GM21737 (cell line): ENCODE results near the gene ADGRA3.

Experiments
- ATAC-seq: cut with Tn5 transposase; IDR thresholded peaks from one replicate; pipeline ENCODE4 v1.9.1; 2021; ENCODE audit warnings: mild to moderate bottlenecking, moderate library complexity; ENCODE audit not compliant: unreplicated experiment

Gene ADGRA3

DNA sequence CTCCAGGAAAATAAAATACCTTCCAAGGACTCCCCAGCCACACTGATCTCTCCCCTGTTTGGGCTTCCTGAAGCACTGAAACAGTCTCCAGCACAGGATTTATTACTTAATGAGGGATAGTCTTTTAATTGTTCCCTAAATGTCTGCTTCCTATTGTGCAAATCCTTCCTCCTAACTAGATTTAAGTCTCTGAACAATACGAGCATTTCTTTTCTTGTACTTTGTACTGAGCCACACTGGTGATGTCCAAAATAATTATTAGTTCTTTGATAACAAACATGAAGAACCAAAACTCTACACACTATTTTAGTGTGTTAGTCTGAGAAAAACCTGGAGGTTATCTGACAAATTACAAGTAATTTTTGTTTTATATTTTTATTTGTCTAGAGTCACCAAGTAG, 5.1 kb downstream of the ADGRA3 start:
- ATAC-seq = no peak

DNA sequence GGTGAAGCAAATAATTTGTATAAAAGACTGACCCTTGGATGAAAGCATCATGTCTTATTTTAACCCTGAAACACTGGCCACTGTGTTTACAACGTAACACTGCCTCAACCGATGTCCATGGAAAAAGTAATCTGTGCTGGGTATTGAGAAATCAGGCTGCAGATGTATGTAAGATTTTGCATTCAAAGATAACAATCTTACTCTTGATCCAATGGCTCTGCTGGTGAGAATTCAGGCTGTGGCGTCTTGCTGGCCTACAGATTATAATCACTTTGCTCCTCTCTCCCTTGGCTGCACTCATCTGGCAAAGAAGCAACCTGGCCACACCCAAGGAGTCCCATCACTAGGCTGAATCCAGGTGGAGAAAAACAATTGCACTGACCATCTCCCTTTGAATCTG, 7.5 kb downstream of the ADGRA3 start:
- no peak for ATAC-seq

DNA sequence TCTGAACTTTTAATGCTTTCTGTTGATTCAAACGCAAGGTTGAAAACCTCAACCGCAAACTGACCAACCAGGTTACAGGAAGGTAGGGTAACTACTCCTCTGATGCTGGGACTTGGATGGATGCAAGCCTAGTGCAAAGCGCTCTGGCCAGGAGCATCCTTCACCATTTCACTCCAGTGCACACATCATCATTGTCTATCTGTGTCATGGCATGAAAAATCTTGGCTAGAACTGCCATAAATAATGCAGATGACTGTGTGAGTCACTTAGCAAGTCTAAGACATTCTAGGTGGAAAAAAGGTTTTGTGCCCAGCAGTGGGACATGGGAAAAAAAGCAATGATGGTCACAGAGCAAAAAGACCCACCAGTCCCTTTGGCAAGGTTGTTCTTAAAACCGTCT, 10.9 kb downstream of the ADGRA3 start:
- no peak for ATAC-seq

DNA sequence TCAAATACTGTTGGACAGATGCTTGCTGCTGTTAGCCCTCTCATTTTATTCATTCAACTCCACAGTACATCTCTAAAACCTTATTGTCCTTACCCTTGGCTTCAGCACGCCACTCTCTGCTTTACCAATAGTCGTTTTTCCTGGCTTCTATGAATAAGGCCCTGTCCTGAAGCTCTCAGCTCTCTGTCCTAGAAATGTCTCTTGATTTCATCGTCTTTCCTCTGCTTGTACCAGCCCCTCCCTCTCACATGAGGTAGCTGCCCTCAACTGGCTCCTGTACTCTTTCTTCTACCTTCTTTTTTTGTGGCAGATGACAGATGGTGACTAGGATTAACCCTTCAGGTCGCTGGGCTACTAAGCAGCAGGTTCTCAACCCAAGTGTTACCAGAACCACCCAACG, 11.4 kb downstream of the ADGRA3 start:
- no peak for ATAC-seq

GRCh38 chr4:22502895-22503814, 12.7 kb downstream of the ADGRA3 start:
- no peak for ATAC-seq

GRCh38 chr4:22501715-22502095, 14.2 kb downstream of the ADGRA3 start:
- ATAC-seq = no peak

- ATAC-seq = no peak
Measured at GRCh38 chr4:22500831-22501714, 14.8 kb downstream of the ADGRA3 start.

- ATAC-seq = no peak
Measured at GRCh38 chr4:22500128-22500611, 15.7 kb downstream of the ADGRA3 start.

DNA sequence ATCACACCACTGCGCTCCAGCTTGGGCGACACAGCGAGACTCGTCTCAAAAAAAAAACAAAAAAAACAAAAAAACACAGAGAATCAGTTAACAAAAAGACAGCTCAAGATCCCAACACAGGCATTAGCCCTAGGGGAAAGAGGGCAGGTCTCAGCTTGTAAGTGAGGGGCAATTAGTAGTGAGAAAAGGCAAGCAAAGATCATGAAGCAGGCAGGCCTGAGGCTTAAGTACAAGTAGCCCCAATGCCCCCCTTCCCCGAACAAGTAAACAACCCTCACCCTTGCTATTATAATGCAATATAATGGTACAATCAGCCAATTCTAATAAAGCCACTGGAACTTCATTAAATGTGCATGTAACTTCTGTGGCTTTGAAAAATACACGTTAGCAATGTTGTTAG, 17.0 kb downstream of the ADGRA3 start:
- ATAC-seq = no peak

GRCh38 chr4:22496165-22496813, 19.6 kb downstream of the ADGRA3 start:
- ATAC-seq = no peak

DNA sequence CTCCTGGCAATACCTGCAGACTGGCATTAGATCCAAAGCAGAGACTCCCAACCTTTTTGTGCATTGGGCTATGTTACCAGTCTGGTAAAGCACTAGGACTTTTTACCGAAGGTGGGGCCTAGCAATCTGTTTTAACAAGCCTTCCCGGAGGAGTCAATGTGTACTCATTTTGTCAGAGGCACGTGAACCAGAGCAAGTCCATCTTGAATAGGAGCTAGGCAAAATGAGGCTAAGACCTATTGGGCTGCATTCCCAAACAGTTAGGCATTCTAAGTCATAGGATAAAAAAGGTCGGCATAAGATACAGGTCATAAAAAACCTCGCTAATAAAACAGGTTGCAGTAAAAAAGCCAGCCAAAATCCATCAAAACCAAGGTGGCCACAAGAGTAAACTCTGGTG, 22.3 kb downstream of the ADGRA3 start:
- ATAC-seq = no peak

DNA sequence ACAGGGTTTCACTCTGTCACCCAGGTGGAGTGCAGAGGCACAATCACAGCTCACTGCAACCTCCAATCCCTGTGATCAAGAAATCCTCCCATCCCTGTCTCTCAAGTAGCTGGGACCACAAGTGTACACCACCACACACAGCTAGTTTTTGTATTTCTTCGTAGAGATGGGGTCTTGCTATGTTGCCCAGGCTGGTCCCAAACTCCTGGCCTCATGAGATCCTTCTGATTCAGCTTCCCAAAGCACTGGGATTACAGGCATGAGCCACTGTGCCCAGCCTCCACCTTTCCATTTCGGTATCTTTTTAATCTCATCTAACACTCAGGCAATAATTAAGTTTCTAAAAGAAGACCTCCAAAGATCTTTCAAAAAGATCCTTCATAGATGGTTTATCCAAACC, 22.9 kb downstream of the ADGRA3 start:
- no peak for ATAC-seq

- ATAC-seq = no peak
Measured at GRCh38 chr4:22491939-22492338, 23.9 kb downstream of the ADGRA3 start.

DNA sequence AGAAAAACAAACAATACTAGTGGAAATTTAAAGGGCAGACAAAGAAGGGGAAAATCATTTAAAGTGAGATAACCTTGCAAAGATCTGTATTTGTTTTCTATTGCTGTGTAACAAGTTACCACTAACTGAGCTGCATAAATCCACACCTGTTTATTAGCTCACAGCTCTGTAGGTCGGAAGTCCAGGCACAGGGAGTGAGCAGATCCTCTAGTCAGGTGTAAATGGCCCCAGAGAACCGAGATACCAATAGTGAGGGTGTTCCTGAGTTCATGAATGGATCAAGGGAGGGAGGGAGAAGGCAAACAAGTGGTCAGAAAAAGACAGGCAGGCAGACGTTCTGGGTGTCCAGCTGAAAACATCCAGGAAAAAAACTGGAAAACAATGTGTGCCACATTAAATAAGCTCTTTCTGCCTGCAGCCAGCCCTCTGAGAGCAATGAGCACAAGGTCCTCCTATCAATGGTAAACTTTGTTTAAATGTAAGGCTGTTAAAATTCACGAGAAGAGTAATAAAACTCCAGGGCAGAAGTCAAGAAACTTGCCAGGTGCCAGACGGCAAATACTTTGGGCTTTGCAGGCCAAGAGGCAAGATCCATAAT, 25.0 kb downstream of the ADGRA3 start:
- ATAC-seq = no peak

DNA sequence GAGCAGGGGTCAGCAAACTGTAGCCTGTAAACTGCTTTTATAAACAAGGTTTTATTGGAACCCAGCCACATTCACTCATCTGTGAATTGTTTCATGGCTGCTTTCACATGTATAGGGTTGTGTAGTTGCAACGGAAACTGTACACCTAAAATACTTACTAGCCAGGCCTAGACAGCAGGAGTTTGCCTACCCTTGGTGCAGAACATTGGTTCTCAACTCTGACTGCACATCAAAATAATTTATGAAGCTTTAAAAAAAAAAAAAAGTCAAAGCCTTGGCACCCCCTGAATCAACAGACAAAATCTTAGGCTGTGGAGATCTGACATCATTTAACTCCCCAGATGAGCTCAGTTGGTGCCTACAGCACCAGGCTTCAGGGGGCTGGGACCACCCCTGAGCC, 27.8 kb downstream of the ADGRA3 start:
- ATAC-seq = no peak

- no peak for ATAC-seq
Measured at GRCh38 chr4:22487328-22487727, 28.5 kb downstream of the ADGRA3 start.

GRCh38 chr4:22486276-22486675, 29.6 kb downstream of the ADGRA3 start:
- ATAC-seq = no peak

GRCh38 chr4:22485737-22486136, 30.1 kb downstream of the ADGRA3 start:
- ATAC-seq = no peak

GRCh38 chr4:22483551-22483981, 32.3 kb downstream of the ADGRA3 start:
- no peak for ATAC-seq

- ATAC-seq = no peak
Measured at GRCh38 chr4:22482250-22483127, 33.4 kb downstream of the ADGRA3 start.
